Peyer's patch (tissue), 4 donors: ENCODE measurements around the gene GPC6. TPM values are rescaled to one million over a fixed set of nuclear protein-coding genes. Genes with fewer than 3 reads are reported as not detected.

Experiments
- DNase-seq, 3 donors: peaks; one replicate each; pipeline ENCODE4 v3.0.0-alpha.2; 2017 to 2019
- H3K27ac ChIP-seq, 4 donors: fragments of 200-600 bp; sonication (generic); one replicate each; pipeline ENCODE4 v1.5.1; 2016 to 2019
- H3K27me3 ChIP-seq, 2 donors: fragments of 200-600 bp; sonication (generic); one replicate each; pipeline ENCODE4 v1.5.1; 2019
- H3K36me3 ChIP-seq, 3 donors: fragments of 200-600 bp; sonication (generic); one replicate each; pipeline ENCODE4 v1.5.1; 2016 to 2019
- H3K4me1 ChIP-seq, 4 donors: fragments of 200-600 bp; sonication (generic); one replicate each; pipeline ENCODE4 v1.5.1; 2016 to 2019
- H3K4me3 ChIP-seq, 4 donors: fragments of 200-600 bp; sonication (generic); 1 replicate in 3 of 4; 2 replicates in 1 of 4; pipeline ENCODE4 v1.5.1; 2016 to 2019; ENCODE audit warnings: mild to moderate bottlenecking in 1 of 4
- H3K9me3 ChIP-seq, 4 donors: fragments of 200-600 bp; sonication (generic); one replicate each; pipeline ENCODE4 v1.5.1; 2016 to 2019; ENCODE audit warnings: mild to moderate bottlenecking in 1 of 4
- CTCF ChIP-seq, 6 experiments: fragments of 450-650 bp in 4 of 6; fragments of 200-600 bp in 2 of 6; sonication (generic) in 1 of 6; IDR thresholded peaks; one replicate each; pipeline ENCODE4 v1.5.1; 2017 to 2019; ENCODE audit warnings: antibody characterized with exemption in 6 of 6, mild to moderate bottlenecking in 3 of 6, moderate library complexity in 1 of 6
- POLR2A ChIP-seq, 2 donors: fragments of 450-650 bp; IDR thresholded peaks; one replicate each; pipeline ENCODE4 v1.5.1; 2017; ENCODE audit warnings: antibody characterized with exemption in 2 of 2, mild to moderate bottlenecking in 2 of 2, moderate library complexity in 2 of 2
- total RNA-seq, 4 donors: library from RNA; depleted of rRNA; stranded (reverse); fragments of >200 nt; gene quantifications; one replicate each; pipeline ENCODE4 v1.1.0, GENCODE V29; 2016

The GPC6 gene
- total RNA-seq, 4 donors from 2014 or later, result 1.6 to 13.2 (median 2.6) TPM

GRCh38 chr13:93942016-93942415 lies 715.4 kb downstream of the GPC6 start:
- Histone ChIP-seq H3K4me3 (no peak overlapping the region), H3K4me1 (no peaks in the 10 kb centered on the region), H3K9me3 (no peaks in the 10 kb centered on the region), H3K27me3 (no peaks in the 10 kb centered on the region), H3K36me3 (no peaks in the 10 kb centered on the region), H3K27ac (no peak overlapping the region)
- no peak for TF ChIP-seq CTCF (IDR thresholded peaks at IDR 0.05)
- TF ChIP-seq POLR2A (IDR thresholded peaks at IDR 0.05), result no peak
- no peak for DNase-seq

- Histone ChIP-seq H3K36me3 (no peaks in the 10 kb centered on the region), H3K9me3 (no peaks in the 10 kb centered on the region), H3K4me3 (no peak overlapping the region), H3K27ac (no peak overlapping the region), H3K4me1 (no peaks in the 10 kb centered on the region), H3K27me3 (no peaks in the 10 kb centered on the region)
- no peak for TF ChIP-seq POLR2A (IDR thresholded peaks at IDR 0.05)
- no peak for TF ChIP-seq CTCF (IDR thresholded peaks at IDR 0.05)
- DNase-seq, result no peak
Measured at GRCh38 chr13:93945621-93946020, 719.0 kb downstream of the GPC6 start.

- no peaks in the 10 kb centered on the region for H3K27me3 ChIP-seq
- TF ChIP-seq CTCF (IDR thresholded peaks at IDR 0.05), result no peak
- TF ChIP-seq POLR2A (IDR thresholded peaks at IDR 0.05), result no peak
- H3K4me3 ChIP-seq, result no peak overlapping the region
Measured at GRCh38 chr13:93946994-93947393, 720.4 kb downstream of the GPC6 start.

GRCh38 chr13:93947651-93948050 lies 721.0 kb downstream of the GPC6 start:
- no peak for TF ChIP-seq CTCF (IDR thresholded peaks at IDR 0.05)
- TF ChIP-seq POLR2A (IDR thresholded peaks at IDR 0.05), result no peak
- Histone ChIP-seq H3K27me3 (no peaks in the 10 kb centered on the region), H3K9me3 (no peaks in the 10 kb centered on the region), H3K4me1 (no peaks in the 10 kb centered on the region), H3K36me3 (no peaks in the 10 kb centered on the region), H3K27ac (no peak overlapping the region), H3K4me3 (no peak overlapping the region)
- no peak for DNase-seq

More at GRCh38 chr13:93946994-93947393, 720.4 kb downstream of the GPC6 start:
- DNase-seq, result no peak
- Histone ChIP-seq H3K4me1 (no peaks in the 10 kb centered on the region), H3K9me3 (no peaks in the 10 kb centered on the region), H3K36me3 (no peaks in the 10 kb centered on the region), H3K27ac (no peak overlapping the region)

- no peak for TF ChIP-seq CTCF (IDR thresholded peaks at IDR 0.05)
- TF ChIP-seq POLR2A (IDR thresholded peaks at IDR 0.05), result no peak
- Histone ChIP-seq H3K4me1 (no peaks in the 10 kb centered on the region), H3K9me3 (no peaks in the 10 kb centered on the region), H3K36me3 (no peaks in the 10 kb centered on the region), H3K4me3 (no peak overlapping the region), H3K27ac (no peak overlapping the region), H3K27me3 (no peaks in the 10 kb centered on the region)
- no peak for DNase-seq
Measured at GRCh38 chr13:93948162-93948922, 721.7 kb downstream of the GPC6 start.
